Measurements from ENCODE around the gene PMPCA.
"Not testable (repeated sequence)": the region's sequence is repeated elsewhere in the genome, so short reads cannot be mapped to it uniquely, and the experiment has no call there.

GRCh38 chr9:136407061-136407460 lies 3.4 kb upstream of the PMPCA start:
- TF ChIP-seq CTCF (conservative IDR thresholded peaks at IDR 0.05; ENCODE audit: low read length); EZH2phosphoT487 (IDR thresholded peaks at IDR 0.05; ENCODE audit: borderline replicate concordance, low read depth, low read length): not testable (repeated sequence)
